Activated CD4-positive, alpha-beta memory T cell treated with anti-CD3 and anti-CD28 coated beads for 36 hours (primary cell): ENCODE results near the gene UNC119. TPM values are rescaled to one million over a fixed set of nuclear protein-coding genes. Genes with fewer than 3 reads are reported as not detected.
"Not testable (repeated sequence)": the region's sequence is repeated elsewhere in the genome, so short reads cannot be mapped to it uniquely, and the experiment has no call there.

ENCODE experiments used
- CTCF ChIA-PET: fragments of 350-600 bp; sonication (Branson Sonifier 250); formaldehyde crosslinking; loops from one replicate; lab custom pipeline; 2021; ENCODE audit warnings: antibody characterized with exemption, inconsistent platforms; lab: Charles Lee
- POLR2A ChIA-PET: fragments of 350-600 bp; sonication (Branson Sonifier 250); formaldehyde crosslinking; loops from one replicate; lab custom pipeline; 2021; ENCODE audit warnings: antibody characterized with exemption; lab: Charles Lee
- DNase-seq: peaks from one replicate; pipeline ENCODE4 v3.0.0-alpha.2; 2020
- H3K27ac Mint-ChIP-seq: one replicate; pipeline ENCODE4 v1.8.0; 2021; ENCODE audit warnings: mixed read lengths
- H3K27me3 Mint-ChIP-seq: one replicate; pipeline ENCODE4 v1.8.0; 2021; ENCODE audit warnings: mixed read lengths
- H3K36me3 Mint-ChIP-seq: one replicate; pipeline ENCODE4 v1.8.0; 2021; ENCODE audit warnings: mixed read lengths
- H3K4me1 Mint-ChIP-seq: one replicate; pipeline ENCODE4 v1.8.0; 2021; ENCODE audit warnings: low read depth, mixed read lengths
- H3K4me3 Mint-ChIP-seq: one replicate; pipeline ENCODE4 v1.8.0; 2021; ENCODE audit warnings: mild to moderate bottlenecking, mixed read lengths
- H3K9me3 Mint-ChIP-seq: one replicate; pipeline ENCODE4 v1.8.0; 2021; ENCODE audit warnings: mixed read lengths
- intact Hi-C: fragments of 100-400 bp; cut with micrococcal nuclease; formaldehyde crosslinking; loops from one replicate; pipeline ENCODE4 v1.15.1; 2023
- total RNA-seq, 2 experiments: library from RNA; stranded (reverse); gene quantifications; one replicate each; pipeline ENCODE4 v1.2.3, GENCODE V29; 2021

Gene UNC119
- total RNA-seq, 2 experiments from 2014 or later, result 38.0 to 42.0 TPM

DNA sequence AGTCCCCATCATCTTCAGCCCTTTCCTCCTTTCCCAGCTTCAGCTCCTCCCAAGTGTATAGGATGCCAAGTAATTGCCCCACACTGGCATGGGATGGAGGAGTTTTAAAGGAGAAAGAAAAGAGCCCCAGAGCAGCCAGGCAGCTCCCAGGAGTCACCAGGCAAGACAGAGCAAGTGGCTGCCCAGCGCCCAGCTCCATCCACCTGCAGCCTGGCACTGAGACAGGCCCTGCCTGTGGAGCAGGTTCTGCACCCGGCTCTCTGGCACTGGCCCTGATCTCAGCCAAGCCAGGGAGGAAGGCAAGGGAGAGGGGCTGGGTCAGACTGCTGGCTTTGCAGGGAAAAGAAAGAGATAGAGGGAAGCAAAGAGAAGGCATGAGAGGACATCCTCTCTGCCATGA, 24.6 kb downstream of the UNC119 start:
- Mint-ChIP-seq H3K27ac (no peak overlapping the region), H3K27me3 (no peaks in the 10 kb centered on the region), H3K9me3 (no peaks in the 10 kb centered on the region), H3K4me3 (no peak overlapping the region), H3K4me1 (no peaks in the 10 kb centered on the region), H3K36me3 (no peaks in the 10 kb centered on the region)
- DNase-seq, result no peak
- ChIA-PET CTCF (interaction anchor here (2.0 kb wide), 1 partner anchor 22 kb away, joined by 7 read pairs; no protein-coding TSS in a partner anchor), POLR2A (no interaction called here)
- intact Hi-C loops, result no loop called here

DNA sequence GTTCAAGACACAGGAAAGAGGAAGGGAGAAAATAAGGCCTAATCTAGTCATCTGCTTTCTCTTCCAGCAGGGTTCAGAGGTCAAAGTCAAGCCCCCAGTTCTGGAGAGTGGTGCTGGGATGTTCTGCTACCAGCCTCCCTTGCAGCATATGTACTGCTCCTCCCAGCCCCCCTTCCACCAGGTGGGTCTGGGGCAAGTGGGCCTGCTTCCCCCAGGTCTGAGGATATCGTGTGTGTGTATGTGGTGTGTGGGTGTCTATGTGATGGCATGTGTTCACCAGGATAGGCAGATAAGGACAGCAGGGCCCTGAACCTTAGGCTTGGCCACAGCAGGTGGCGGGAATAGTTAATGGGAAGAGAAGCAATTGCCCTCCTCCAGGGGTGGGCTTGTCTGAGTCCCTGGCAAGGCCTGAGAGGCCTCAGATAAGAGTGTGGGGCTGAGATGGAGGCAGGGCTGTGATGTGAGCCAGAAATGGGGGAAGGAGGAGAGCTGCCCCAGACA, 25.2 kb downstream of the UNC119 start:
- no peak overlapping the region for H3K27ac Mint-ChIP-seq
- DNase-seq, result no peak
- H3K4me1 Mint-ChIP-seq, result no peaks in the 10 kb centered on the region
- no peaks in the 10 kb centered on the region for H3K9me3 Mint-ChIP-seq
- intact Hi-C loops, result no loop called here
- ChIA-PET POLR2A (no interaction called here), CTCF (interaction anchor here (2.0 kb wide), 1 partner anchor 22 kb away, joined by 7 read pairs; no protein-coding TSS in a partner anchor)
- H3K4me3 Mint-ChIP-seq, result no peak overlapping the region
- H3K36me3 Mint-ChIP-seq, result no peaks in the 10 kb centered on the region
- H3K27me3 Mint-ChIP-seq, result no peaks in the 10 kb centered on the region

DNA sequence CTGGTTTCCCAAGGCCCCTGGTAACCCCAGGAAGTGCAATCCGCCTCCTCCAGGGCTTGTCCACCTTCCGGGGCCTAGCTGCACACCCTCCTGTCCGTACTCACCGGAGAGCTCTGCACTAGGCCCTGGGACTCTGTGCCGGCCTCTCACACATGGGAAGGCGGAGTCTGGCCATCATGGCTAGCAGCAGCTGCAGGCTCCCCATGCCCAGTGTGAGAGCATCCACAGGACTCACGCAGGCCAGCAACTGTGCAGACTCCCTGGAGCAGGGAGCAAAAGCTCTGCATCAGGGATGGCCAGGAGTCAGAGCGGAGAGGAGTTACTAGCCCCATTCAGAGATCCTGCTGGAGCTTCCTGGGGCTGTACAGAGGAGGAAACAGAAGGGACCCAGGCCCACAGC, 26.0 kb downstream of the UNC119 start:
- POLR2A ChIA-PET, result no interaction called here
- CTCF ChIA-PET, result interaction anchor here (2.0 kb wide), 1 partner anchor 23 kb away, joined by 7 read pairs; no protein-coding TSS in a partner anchor

GRCh38 chr17:28524476-28525424, 27.7 kb downstream of the UNC119 start:
- H3K27me3 Mint-ChIP-seq, result no peaks in the 10 kb centered on the region
- CTCF ChIA-PET, result interaction anchor here (0.6 kb wide), 1 partner anchor 343 kb away, joined by 5 read pairs; no protein-coding TSS in a partner anchor

More for the DNA sequence above, 26.0 kb downstream of the UNC119 start:
- intact Hi-C loops, result no loop called here
- Mint-ChIP-seq H3K9me3 (no peaks in the 10 kb centered on the region), H3K27me3 (no peaks in the 10 kb centered on the region), H3K4me1 (no peaks in the 10 kb centered on the region), H3K36me3 (no peaks in the 10 kb centered on the region), H3K27ac (no peak overlapping the region), H3K4me3 (no peak overlapping the region)
- DNase-seq, result no peak

GRCh38 chr17:28523876-28524275, 28.5 kb downstream of the UNC119 start:
- H3K9me3 Mint-ChIP-seq, result no peaks in the 10 kb centered on the region
- no peaks in the 10 kb centered on the region for H3K36me3 Mint-ChIP-seq
- DNase-seq, result no peak
- ChIA-PET CTCF (no interaction called here), POLR2A (no interaction called here)
- no peaks in the 10 kb centered on the region for H3K4me1 Mint-ChIP-seq
- intact Hi-C loops, result no loop called here
- H3K27me3 Mint-ChIP-seq, result no peaks in the 10 kb centered on the region
- no peak overlapping the region for H3K4me3 Mint-ChIP-seq
- no peak overlapping the region for H3K27ac Mint-ChIP-seq

More at GRCh38 chr17:28524476-28525424, 27.7 kb downstream of the UNC119 start:
- Mint-ChIP-seq H3K4me1 (no peaks in the 10 kb centered on the region), H3K27ac (no peak overlapping the region), H3K36me3 (no peaks in the 10 kb centered on the region), H3K4me3 (no peak overlapping the region), H3K9me3 (no peaks in the 10 kb centered on the region)
- DNase-seq, result no peak
- POLR2A ChIA-PET, result no interaction called here
- intact Hi-C loops, result no loop called here

DNA sequence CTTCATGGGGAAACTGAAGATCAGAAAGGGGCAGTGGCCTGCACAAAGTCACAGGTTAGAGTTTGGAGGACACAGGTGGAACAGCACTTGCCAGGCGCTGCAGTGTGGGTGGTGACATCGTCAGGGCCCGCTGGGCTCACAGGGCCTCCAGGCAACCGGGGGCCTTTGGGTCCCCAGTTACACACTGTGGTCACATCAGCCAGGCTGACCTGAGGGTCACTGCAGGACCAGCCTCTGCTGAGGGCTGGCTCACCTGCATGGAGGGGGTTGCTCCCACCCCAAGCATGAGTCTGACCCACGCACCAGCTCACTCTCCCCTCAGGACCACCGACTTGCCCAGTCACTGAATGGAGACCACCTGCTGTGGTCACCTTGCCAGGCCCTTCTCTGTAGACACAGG, 29.2 kb downstream of the UNC119 start:
- ChIA-PET CTCF (no interaction called here), POLR2A (no interaction called here)
- intact Hi-C loops, result no loop called here
- Mint-ChIP-seq H3K36me3 (no peaks in the 10 kb centered on the region), H3K4me3 (no peak overlapping the region), H3K27me3 (no peaks in the 10 kb centered on the region), H3K9me3 (no peaks in the 10 kb centered on the region), H3K27ac (no peak overlapping the region), H3K4me1 (no peaks in the 10 kb centered on the region)
- no peak for DNase-seq

DNA sequence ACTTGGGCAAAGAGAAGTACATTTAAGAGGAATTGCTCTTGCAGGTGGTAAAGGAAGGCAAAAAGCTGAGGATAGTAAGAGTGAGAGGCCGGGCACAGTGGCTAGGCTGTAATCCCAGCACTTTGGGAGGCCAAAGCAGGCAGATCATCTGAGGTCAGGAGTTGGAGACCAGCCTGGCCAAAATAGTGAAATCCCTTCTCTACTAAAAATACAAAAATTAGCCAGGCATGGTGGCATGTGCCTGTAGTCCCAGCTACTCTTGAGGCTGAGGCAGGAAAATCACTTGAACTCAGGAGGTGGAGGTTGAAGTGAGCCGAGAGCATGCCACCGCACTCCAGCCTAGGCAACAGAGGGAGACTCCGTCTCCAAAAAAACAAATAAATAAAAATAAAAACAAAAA, 30.1 kb downstream of the UNC119 start:
- H3K36me3 Mint-ChIP-seq, H3K4me3 Mint-ChIP-seq, H3K27ac Mint-ChIP-seq, CTCF ChIA-PET, H3K9me3 Mint-ChIP-seq, H3K27me3 Mint-ChIP-seq, intact Hi-C loops, H3K4me1 Mint-ChIP-seq, POLR2A ChIA-PET, DNase-seq: not testable (repeated sequence)

GRCh38 chr17:28521311-28522085, 30.9 kb downstream of the UNC119 start:
- no peak for DNase-seq
- intact Hi-C loops, result no loop called here
- H3K27ac Mint-ChIP-seq, result no peak overlapping the region
- no peaks in the 10 kb centered on the region for H3K9me3 Mint-ChIP-seq
- H3K4me1 Mint-ChIP-seq, result no peaks in the 10 kb centered on the region
- no peak overlapping the region for H3K4me3 Mint-ChIP-seq
- ChIA-PET POLR2A (no interaction called here), CTCF (no interaction called here)
- no peaks in the 10 kb centered on the region for H3K27me3 Mint-ChIP-seq
- H3K36me3 Mint-ChIP-seq, result no peaks in the 10 kb centered on the region

- intact Hi-C loops, result no loop called here
- no peak overlapping the region for H3K4me3 Mint-ChIP-seq
- no peaks in the 10 kb centered on the region for H3K9me3 Mint-ChIP-seq
- no peak overlapping the region for H3K27ac Mint-ChIP-seq
- H3K36me3 Mint-ChIP-seq, result no peaks in the 10 kb centered on the region
- no peak for DNase-seq
- ChIA-PET POLR2A (no interaction called here), CTCF (interaction anchor here (0.6 kb wide), 1 partner anchor 19 kb away, joined by 3 read pairs; no protein-coding TSS in a partner anchor)
- no peaks in the 10 kb centered on the region for H3K27me3 Mint-ChIP-seq
- no peaks in the 10 kb centered on the region for H3K4me1 Mint-ChIP-seq
These were observed 31.7 kb downstream of the UNC119 start for GRCh38 chr17:28520687-28521086.

- POLR2A ChIA-PET, result no interaction called here
- H3K4me3 Mint-ChIP-seq, result no peak overlapping the region
- H3K27me3 Mint-ChIP-seq, result no peaks in the 10 kb centered on the region
- no peak overlapping the region for H3K27ac Mint-ChIP-seq
- H3K9me3 Mint-ChIP-seq, result no peaks in the 10 kb centered on the region
- DNase-seq, result no peak
- no peaks in the 10 kb centered on the region for H3K4me1 Mint-ChIP-seq
- CTCF ChIA-PET, result no interaction called here
- intact Hi-C loops, result no loop called here
- no peaks in the 10 kb centered on the region for H3K36me3 Mint-ChIP-seq
These were observed 33.2 kb downstream of the UNC119 start for GRCh38 chr17:28519236-28519635.

GRCh38 chr17:28518578-28518977, 33.8 kb downstream of the UNC119 start:
- no peak for DNase-seq
- ChIA-PET CTCF (no interaction called here), POLR2A (no interaction called here)
- intact Hi-C loops, result no loop called here
- H3K27ac Mint-ChIP-seq, result no peak overlapping the region
- H3K4me1 Mint-ChIP-seq, result no peaks in the 10 kb centered on the region
- H3K9me3 Mint-ChIP-seq, result no peaks in the 10 kb centered on the region
- peaks cover 1% of the 10 kb centered on the region for H3K27me3 Mint-ChIP-seq
- no peaks in the 10 kb centered on the region for H3K36me3 Mint-ChIP-seq
- no peak overlapping the region for H3K4me3 Mint-ChIP-seq

GRCh38 chr17:28518132-28518531, 34.3 kb downstream of the UNC119 start:
- no peak for DNase-seq
- intact Hi-C loops, result no loop called here
- no peak overlapping the region for H3K27ac Mint-ChIP-seq
- H3K4me3 Mint-ChIP-seq, result no peak overlapping the region
- CTCF ChIA-PET, result no interaction called here
- H3K36me3 Mint-ChIP-seq, result no peaks in the 10 kb centered on the region
- POLR2A ChIA-PET, result no interaction called here
- no peaks in the 10 kb centered on the region for H3K9me3 Mint-ChIP-seq
- no peaks in the 10 kb centered on the region for H3K4me1 Mint-ChIP-seq
- H3K27me3 Mint-ChIP-seq, result peaks cover 1% of the 10 kb centered on the region
